GM13977 (cell line): ENCODE measurements around the gene MALRD1.

ENCODE experiments used
- DNase-seq: peaks from one replicate; pipeline ENCODE4 v3.0.0; 2012; ENCODE audit warnings: low spot score
- in situ Hi-C: fragments of 300-500 bp; cut with MboI; formaldehyde crosslinking; loops from one replicate; pipeline ENCODE4 v1.12.0; 2022; ENCODE audit warnings: low sequenced_read_pairs, low pct_unique_long_range_greater_than_20kb, mixed read lengths, inconsistent platforms; ENCODE audit not compliant: unreplicated experiment
- TF ChIP-seq, protein P1 (sequence below): IDR thresholded peaks from 2 replicates; pipeline ENCODE4 v1.5.1; 2012; ENCODE audit warnings: mild to moderate bottlenecking, control low read depth; ENCODE audit not compliant: insufficient read depth; ENCODE audit errors: extremely low read depth, missing control alignments

The MALRD1 gene

DNA sequence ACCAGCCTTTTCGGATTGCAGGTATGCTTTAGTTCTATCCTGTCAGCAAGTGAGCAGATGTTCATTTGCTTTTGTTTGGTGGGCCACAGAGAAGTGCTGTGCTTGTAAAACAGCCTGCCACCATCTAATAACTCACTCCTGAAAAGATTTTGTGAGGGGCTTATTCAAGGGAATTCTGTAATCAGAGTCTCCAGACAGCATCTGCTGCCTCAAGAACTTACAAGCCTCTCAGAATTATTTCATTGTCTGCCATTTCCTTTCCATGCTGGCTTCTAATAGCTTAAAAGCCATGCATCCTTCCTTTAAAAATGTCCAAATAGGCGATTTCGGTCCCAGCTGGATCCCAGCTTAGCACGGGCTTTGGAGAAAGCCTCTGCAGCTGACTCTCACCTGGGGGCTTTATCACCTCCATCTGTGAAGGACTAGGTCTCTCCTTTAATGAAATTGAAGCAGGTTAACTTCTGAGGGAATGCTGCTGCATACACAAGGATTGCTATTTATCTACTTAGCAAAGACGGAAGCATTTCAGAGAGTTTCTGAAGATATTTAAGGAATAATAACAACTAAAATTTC lies 48.0 kb downstream of the MALRD1 start:
- in situ Hi-C loops = no loop called here
- TF ChIP-seq, protein P1, sequence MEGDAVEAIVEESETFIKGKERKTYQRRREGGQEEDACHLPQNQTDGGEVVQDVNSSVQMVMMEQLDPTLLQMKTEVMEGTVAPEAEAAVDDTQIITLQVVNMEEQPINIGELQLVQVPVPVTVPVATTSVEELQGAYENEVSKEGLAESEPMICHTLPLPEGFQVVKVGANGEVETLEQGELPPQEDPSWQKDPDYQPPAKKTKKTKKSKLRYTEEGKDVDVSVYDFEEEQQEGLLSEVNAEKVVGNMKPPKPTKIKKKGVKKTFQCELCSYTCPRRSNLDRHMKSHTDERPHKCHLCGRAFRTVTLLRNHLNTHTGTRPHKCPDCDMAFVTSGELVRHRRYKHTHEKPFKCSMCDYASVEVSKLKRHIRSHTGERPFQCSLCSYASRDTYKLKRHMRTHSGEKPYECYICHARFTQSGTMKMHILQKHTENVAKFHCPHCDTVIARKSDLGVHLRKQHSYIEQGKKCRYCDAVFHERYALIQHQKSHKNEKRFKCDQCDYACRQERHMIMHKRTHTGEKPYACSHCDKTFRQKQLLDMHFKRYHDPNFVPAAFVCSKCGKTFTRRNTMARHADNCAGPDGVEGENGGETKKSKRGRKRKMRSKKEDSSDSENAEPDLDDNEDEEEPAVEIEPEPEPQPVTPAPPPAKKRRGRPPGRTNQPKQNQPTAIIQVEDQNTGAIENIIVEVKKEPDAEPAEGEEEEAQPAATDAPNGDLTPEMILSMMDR = no peak
- no peak for DNase-seq

DNA sequence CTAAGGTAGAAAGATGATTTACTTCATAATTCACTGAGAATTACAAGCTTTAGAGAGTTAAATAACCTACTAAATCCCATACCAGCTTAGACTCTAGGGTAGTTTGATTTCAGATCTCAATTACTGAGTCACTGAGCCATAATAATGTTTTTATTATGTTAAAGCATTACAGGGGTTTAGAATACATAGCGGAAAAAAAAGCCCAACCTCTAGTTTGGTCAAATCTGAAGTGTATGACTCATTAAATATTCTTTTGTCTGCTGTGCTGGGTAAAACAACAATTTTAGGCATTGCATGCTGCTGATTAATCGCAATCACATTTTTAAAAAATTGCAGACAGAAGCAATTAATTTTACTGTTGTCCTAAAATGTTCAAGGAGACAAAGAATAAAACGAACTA lies 48.5 kb downstream of the MALRD1 start:
- in situ Hi-C loops = no loop called here
- TF ChIP-seq, protein P1 = no peak
- no peak for DNase-seq

DNA sequence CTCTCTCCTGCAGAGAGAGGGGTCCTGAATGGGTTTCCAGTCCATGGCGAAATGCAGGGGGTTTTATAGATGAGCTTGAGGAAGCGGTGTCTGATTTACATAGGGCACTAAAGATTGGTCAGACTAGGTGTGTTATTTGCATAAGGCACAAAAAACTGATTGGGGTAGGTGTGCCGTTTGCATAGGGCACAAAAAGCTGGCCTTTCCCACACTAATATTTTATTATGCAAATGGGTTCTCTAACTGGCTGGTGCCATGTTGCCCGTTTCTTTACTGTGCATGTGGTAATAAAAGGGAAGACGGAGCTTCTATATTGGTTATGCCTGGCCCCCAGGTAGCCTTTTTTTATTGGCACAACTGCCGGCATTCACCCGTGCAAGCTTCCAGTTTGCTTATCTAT lies 50.2 kb downstream of the MALRD1 start:
- no peak for DNase-seq
- TF ChIP-seq, protein P1 = no peak
- in situ Hi-C loops = no loop called here

DNA sequence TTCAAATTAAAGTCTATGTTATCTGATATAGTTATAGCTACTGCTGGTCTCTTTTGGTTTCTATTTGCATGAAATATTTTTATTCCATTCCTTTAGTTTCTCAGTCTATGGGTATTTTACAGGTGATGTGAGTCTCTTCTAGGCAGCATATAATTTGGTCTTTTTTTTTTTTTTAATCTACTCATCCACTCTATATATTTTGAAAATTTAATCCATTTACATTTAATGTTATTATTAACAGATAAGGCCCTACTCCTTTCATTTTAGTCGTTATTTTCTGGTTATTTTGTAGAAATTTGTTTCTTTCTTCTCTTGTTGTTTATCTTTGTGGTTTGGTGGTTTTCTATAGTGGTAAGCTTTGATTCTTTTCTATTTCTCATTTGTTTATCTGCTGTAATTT lies 58.8 kb downstream of the MALRD1 start:
- TF ChIP-seq, protein P1 = no peak
- in situ Hi-C loops = no loop called here
- DNase-seq = no peak

DNA sequence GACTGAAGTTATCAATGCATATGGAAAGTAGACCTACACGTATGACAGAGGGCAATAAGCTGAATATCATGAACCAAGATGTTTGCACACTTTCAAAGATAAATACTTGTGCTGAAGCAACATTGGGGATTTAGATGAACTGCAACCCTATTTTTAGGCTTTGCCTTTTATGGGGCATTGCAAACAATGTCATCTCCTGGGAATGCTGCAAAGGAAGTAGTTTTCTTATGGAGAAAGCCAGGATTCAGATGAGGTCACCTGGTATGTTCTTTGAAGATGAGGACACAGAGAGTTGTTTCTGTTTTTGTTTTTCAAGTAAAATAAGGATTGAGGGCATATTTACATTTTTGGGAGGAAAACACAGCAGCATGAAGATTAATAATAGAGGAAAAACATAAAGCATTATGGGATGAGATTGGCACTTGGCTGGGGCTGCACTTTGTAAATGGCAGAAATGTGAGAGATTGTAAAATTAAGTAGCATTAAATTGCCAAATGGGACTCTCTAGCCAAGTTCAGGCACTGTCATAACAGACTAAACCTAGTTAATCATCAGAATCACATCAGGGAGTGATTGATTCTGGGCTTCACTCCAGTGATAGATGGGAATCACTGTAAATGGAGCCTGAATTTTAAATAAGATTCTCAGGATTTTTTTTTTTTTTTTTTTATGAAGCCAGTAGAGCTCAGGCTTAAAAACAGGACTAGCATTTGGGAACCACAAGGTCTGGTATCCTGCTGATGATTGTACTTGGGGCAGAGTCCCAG lies 63.1 kb downstream of the MALRD1 start:
- in situ Hi-C loops = no loop called here
- TF ChIP-seq, protein P1 = no peak
- DNase-seq = no peak

DNA sequence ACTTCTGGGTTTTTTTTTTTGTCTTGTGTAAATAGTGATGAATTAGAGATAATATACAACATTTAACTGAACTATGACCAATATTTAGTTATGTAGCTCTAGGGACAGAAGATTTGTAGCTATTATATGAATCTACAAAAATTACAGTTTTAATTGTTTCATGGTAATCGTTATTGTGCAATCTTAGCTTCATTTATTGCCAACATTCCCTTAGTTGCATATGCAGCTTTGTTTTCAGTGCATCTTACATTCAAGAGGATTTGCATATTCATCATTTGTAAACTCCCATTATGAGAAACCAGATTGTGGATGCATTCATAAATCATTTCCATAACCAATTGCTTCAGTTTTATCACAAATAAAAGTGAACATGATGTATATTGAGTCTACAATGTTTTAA lies 68.8 kb downstream of the MALRD1 start:
- in situ Hi-C loops = no loop called here
- no peak for DNase-seq
- TF ChIP-seq, protein P1 = no peak

DNA sequence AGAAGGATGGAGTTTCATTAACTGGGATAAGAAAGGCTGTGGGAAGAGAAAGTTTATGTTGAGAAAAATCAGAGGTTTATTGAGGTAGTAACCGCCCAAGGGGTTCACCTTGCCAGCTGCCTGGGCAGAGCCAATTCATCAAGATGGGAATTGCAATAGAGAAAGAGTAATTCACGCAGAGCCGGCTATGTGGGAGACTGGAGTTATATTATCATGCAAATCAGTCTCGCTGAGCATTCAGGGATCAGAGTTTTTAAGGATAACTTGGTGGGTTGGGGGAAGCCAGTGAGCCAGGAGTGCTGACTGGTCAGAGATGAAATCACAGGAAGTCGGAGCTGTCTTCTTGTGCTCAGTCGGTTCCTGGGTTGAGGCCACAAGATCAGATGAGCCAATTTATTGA lies 70.6 kb downstream of the MALRD1 start:
- no peak for DNase-seq
- in situ Hi-C loops = no loop called here
- TF ChIP-seq, protein P1 = no peak
